MM.1S (cell line): ENCODE data around the gene SURF1.

Source experiments
- DNase-seq: peaks from one replicate; pipeline ENCODE4 v3.0.0-alpha.2; 2015
- H2AFZ ChIP-seq: fragments of 300-600 bp; sonication (generic); 2 replicates; pipeline ENCODE4 v1.6.0; 2016; ENCODE audit warnings: antibody characterized with exemption, low read length
- H3F3A ChIP-seq: fragments of 300-600 bp; sonication (generic); 2 replicates; pipeline ENCODE4 v1.6.1; 2016; ENCODE audit warnings: mild to moderate bottlenecking, antibody characterized with exemption, low read length, moderate library complexity, mixed read lengths; ENCODE audit not compliant: insufficient read depth
- H3K27ac ChIP-seq: fragments of 300-600 bp; sonication (generic); 2 replicates; pipeline ENCODE4 v1.5.1; 2016; ENCODE audit warnings: mild to moderate bottlenecking, low read length
- H3K27me3 ChIP-seq: fragments of 300-600 bp; sonication (generic); replicated peaks from 2 replicates; pipeline ENCODE4 v1.6.0; 2016; ENCODE audit warnings: low read length; ENCODE audit not compliant: insufficient read depth
- H3K36me3 ChIP-seq: fragments of 300-600 bp; sonication (generic); replicated peaks from 2 replicates; pipeline ENCODE4 v1.6.1; 2016; ENCODE audit warnings: mild to moderate bottlenecking, low read length, mixed read lengths; ENCODE audit not compliant: insufficient read depth
- H3K4me1 ChIP-seq: fragments of 300-600 bp; sonication (generic); 2 replicates; pipeline ENCODE4 v1.6.1; 2016; ENCODE audit warnings: low read length, mixed read lengths
- H3K4me2 ChIP-seq: fragments of 300-600 bp; sonication (generic); 2 replicates; pipeline ENCODE4 v1.6.0; 2016; ENCODE audit warnings: low read depth, low read length
- H3K4me3 ChIP-seq: fragments of 300-600 bp; sonication (generic); 2 replicates; pipeline ENCODE4 v1.5.1; 2016; ENCODE audit warnings: low read length, mixed read lengths
- H3K79me2 ChIP-seq: fragments of 300-600 bp; sonication (generic); 2 replicates; pipeline ENCODE4 v1.6.1; 2016; ENCODE audit warnings: mixed run types, low read length, mixed read lengths
- H3K9ac ChIP-seq: fragments of 300-600 bp; sonication (generic); 2 replicates; pipeline ENCODE4 v1.6.1; 2016; ENCODE audit warnings: low read length, mixed read lengths
- H3K9me2 ChIP-seq: fragments of 300-600 bp; sonication (generic); replicated peaks from 2 replicates; pipeline ENCODE4 v1.6.1; 2016; ENCODE audit warnings: mild to moderate bottlenecking, low read length, mixed read lengths; ENCODE audit not compliant: insufficient read depth
- H3K9me3 ChIP-seq: fragments of 300-600 bp; sonication (generic); replicated peaks from 2 replicates; pipeline ENCODE4 v1.6.1; 2016; ENCODE audit warnings: mild to moderate bottlenecking, low read length, mixed read lengths; ENCODE audit not compliant: insufficient read depth
- H4K20me1 ChIP-seq: fragments of 300-600 bp; sonication (generic); 2 replicates; pipeline ENCODE4 v1.6.1; 2016; ENCODE audit warnings: mild to moderate bottlenecking, low read length, moderate library complexity, mixed read lengths; ENCODE audit not compliant: insufficient read depth
- EZH2 ChIP-seq: fragments of 300-600 bp; sonication (generic); optimal IDR thresholded peaks from 2 replicates; pipeline ENCODE3; 2017; ENCODE audit warnings: low read depth, mild to moderate bottlenecking, antibody characterized with exemption, low read length, mixed read lengths
- EZH2phosphoT487 ChIP-seq: fragments of 300-600 bp; sonication (generic); IDR thresholded peaks from 2 replicates; pipeline ENCODE4 v1.6.1; 2018; ENCODE audit warnings: antibody characterized with exemption, low read length
- TF ChIP-seq, protein P1 (sequence below): fragments of 300-600 bp; sonication (generic); IDR thresholded peaks from 2 replicates; pipeline ENCODE4 v1.5.1; 2016; ENCODE audit warnings: antibody characterized with exemption, low read length, mixed read lengths

The SURF1 gene

DNA sequence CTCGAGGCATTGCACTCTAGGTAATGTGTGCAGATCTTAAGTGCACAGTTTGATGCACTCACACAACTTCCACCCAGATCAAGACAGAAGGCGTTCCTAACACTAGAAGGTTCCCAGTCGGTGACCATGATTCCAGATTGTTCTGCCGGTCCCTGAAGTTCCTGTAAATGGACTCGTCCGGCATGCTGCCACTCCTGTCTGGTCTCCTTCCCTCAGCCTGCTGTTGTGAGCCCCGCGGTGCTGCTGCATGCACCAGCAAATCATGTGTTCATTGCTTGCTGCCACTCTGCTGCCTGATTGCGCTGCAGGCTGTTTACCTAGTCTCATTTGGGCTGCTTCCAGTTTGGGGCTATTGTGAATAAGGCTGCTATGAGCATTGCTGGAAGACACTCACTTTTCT lies 31.4 kb upstream of the SURF1 start:
- H3K9me3 ChIP-seq = no peaks in the 10 kb centered on the region
- H3K79me2 ChIP-seq = no peaks in the 10 kb centered on the region
- H4K20me1 ChIP-seq = no peaks in the 10 kb centered on the region
- H3F3A ChIP-seq = no peaks in the 10 kb centered on the region
- H3K27me3 ChIP-seq = peaks cover 65% of the 10 kb centered on the region
- H3K36me3 ChIP-seq = no peaks in the 10 kb centered on the region
- no peak overlapping the region for H3K4me3 ChIP-seq
- no peaks in the 10 kb centered on the region for H3K9me2 ChIP-seq
- no peak overlapping the region for H3K9ac ChIP-seq
- no peak overlapping the region for H2AFZ ChIP-seq
- no peak overlapping the region for H3K27ac ChIP-seq
- H3K4me1 ChIP-seq = no peaks in the 10 kb centered on the region
- no peak for TF ChIP-seq EZH2
- TF ChIP-seq, protein P1, sequence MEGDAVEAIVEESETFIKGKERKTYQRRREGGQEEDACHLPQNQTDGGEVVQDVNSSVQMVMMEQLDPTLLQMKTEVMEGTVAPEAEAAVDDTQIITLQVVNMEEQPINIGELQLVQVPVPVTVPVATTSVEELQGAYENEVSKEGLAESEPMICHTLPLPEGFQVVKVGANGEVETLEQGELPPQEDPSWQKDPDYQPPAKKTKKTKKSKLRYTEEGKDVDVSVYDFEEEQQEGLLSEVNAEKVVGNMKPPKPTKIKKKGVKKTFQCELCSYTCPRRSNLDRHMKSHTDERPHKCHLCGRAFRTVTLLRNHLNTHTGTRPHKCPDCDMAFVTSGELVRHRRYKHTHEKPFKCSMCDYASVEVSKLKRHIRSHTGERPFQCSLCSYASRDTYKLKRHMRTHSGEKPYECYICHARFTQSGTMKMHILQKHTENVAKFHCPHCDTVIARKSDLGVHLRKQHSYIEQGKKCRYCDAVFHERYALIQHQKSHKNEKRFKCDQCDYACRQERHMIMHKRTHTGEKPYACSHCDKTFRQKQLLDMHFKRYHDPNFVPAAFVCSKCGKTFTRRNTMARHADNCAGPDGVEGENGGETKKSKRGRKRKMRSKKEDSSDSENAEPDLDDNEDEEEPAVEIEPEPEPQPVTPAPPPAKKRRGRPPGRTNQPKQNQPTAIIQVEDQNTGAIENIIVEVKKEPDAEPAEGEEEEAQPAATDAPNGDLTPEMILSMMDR = no peak
- no peak for TF ChIP-seq EZH2phosphoT487
- no peak for DNase-seq
- H3K4me2 ChIP-seq = no peak overlapping the region

DNA sequence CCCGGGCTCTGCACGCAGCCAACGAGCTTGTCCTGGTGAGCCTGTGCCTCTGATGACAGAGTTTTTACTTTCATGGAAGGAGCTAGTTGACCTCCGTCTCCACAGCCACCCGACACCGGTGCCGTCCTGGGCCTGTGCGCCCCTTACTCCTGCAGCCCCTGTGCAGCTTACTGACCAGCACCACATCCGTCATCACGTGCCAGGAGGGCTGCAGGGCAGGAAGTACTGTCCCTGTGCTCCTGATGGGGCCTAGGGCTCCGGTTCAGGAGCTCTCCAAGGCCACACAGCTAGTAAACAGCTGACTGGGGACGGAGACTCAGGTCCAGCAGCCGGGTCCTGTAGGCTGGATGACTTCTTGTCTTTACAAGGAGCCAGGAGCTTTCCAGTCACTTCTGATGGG lies 30.1 kb upstream of the SURF1 start:
- Histone ChIP-seq H3K27ac (no peak overlapping the region), H3F3A (no peaks in the 10 kb centered on the region), H3K9ac (no peak overlapping the region), H3K36me3 (no peaks in the 10 kb centered on the region), H3K9me3 (no peaks in the 10 kb centered on the region), H3K27me3 (peaks cover 65% of the 10 kb centered on the region), H4K20me1 (no peaks in the 10 kb centered on the region), H3K4me2 (no peak overlapping the region), H3K4me3 (no peak overlapping the region), H3K79me2 (no peaks in the 10 kb centered on the region), H3K4me1 (no peaks in the 10 kb centered on the region), H3K9me2 (no peaks in the 10 kb centered on the region), H2AFZ (no peak overlapping the region)
- no peak for DNase-seq
- TF ChIP-seq, protein P1 = no peak
- TF ChIP-seq EZH2 (no peak), EZH2phosphoT487 (no peak)

DNA sequence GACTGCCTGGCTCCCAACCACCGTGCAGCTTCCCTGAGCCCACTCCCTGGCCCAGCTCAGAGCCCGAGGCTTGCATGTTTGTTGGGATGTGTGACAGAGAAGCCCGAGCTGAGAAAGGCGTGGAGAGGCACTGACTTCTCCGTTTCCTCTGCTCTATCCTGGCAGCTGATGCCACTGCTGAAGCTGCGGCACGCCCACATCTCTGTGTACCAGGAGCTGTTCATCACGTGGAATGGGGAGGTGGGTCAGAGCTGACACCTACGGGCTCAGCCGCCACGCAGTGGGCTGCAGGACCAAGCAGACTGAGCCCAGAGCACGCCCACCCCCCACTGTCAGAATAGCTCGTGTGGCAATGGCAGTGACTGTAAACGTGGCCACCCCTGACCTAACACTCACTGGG lies 29.2 kb upstream of the SURF1 start:
- H3K27ac ChIP-seq = no peak overlapping the region
- no peaks in the 10 kb centered on the region for H3K9me2 ChIP-seq
- H4K20me1 ChIP-seq = no peaks in the 10 kb centered on the region
- no peaks in the 10 kb centered on the region for H3K79me2 ChIP-seq
- TF ChIP-seq EZH2 = no peak
- no peak overlapping the region for H3K4me3 ChIP-seq
- H3K27me3 ChIP-seq = peaks cover 63% of the 10 kb centered on the region
- no peaks in the 10 kb centered on the region for H3K9me3 ChIP-seq
- H3K4me1 ChIP-seq = no peaks in the 10 kb centered on the region
- no peaks in the 10 kb centered on the region for H3K36me3 ChIP-seq
- H2AFZ ChIP-seq = no peak overlapping the region
- H3K9ac ChIP-seq = no peak overlapping the region
- DNase-seq = no peak
- no peak overlapping the region for H3K4me2 ChIP-seq
- no peaks in the 10 kb centered on the region for H3F3A ChIP-seq

DNA sequence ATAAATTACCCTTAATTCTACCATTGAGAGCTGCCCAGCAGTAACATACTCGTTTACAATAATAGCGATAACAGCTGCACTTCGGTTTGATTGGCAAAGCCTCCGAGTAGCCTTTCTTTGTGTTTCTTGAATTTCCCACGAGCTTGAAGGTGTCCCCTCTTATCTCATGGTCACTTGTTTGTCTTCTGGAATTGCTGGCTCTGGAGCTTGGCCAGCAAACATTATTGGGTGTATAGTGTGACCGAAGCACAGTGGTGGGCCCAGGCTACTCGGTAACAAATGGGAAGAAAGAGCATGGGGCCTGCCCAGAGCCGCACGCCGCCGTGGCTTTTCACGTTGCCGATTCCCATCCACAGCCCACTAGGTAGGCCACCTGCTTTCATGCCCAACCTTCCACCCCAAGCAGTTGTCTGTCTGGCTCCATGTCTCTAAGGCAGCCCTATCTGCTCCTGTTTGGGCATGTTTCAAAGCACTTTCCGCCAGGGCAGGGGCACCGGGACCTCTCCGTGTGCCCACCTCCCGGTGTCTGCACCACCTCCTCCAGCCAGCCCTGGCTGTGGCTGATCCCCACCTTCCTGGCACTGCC lies 28.5 kb upstream of the SURF1 start:
- H3F3A ChIP-seq = no peaks in the 10 kb centered on the region
- H3K36me3 ChIP-seq = no peaks in the 10 kb centered on the region
- H3K9me3 ChIP-seq = no peaks in the 10 kb centered on the region
- H3K79me2 ChIP-seq = no peaks in the 10 kb centered on the region
- H3K9me2 ChIP-seq = no peaks in the 10 kb centered on the region
- TF ChIP-seq EZH2phosphoT487 (no peak), EZH2 (no peak)
- TF ChIP-seq, protein P1 = no peak
- DNase-seq = no peak
- no peak overlapping the region for H2AFZ ChIP-seq
- no peak overlapping the region for H3K27ac ChIP-seq
- H3K27me3 ChIP-seq = peaks cover 56% of the 10 kb centered on the region
- no peaks in the 10 kb centered on the region for H3K4me1 ChIP-seq
- no peaks in the 10 kb centered on the region for H4K20me1 ChIP-seq
- H3K9ac ChIP-seq = no peak overlapping the region
- H3K4me3 ChIP-seq = no peak overlapping the region
- H3K4me2 ChIP-seq = no peak overlapping the region
